Loucy (cell line): ENCODE results near the gene PFKFB4.

Source experiments
- CTCF ChIP-seq: fragments of 200-600 bp; sonication (generic); conservative IDR thresholded peaks from 2 replicates; pipeline ENCODE4 v1.5.1; 2014; ENCODE audit warnings: mild to moderate bottlenecking, antibody characterized with exemption, low read length
- EZH2phosphoT487 ChIP-seq: fragments of 200-600 bp; IDR thresholded peaks from 2 replicates; pipeline ENCODE4 v1.6.1; 2018; ENCODE audit warnings: antibody characterized with exemption, mild to moderate bottlenecking, moderate library complexity, borderline replicate concordance

GRCh38 chr3:48599077-48599501 is 42.5 kb upstream of the PFKFB4 start:
- TF ChIP-seq CTCF (no peak), EZH2phosphoT487 (no peak)
